GM21737 (cell line): ENCODE measurements around the gene FAM13A.
"Not testable (repeated sequence)": the region's sequence is repeated elsewhere in the genome, so short reads cannot be mapped to it uniquely, and the experiment has no call there.

Experiments used
- ATAC-seq: cut with Tn5 transposase; IDR thresholded peaks from one replicate; pipeline ENCODE4 v1.9.1; 2021; ENCODE audit warnings: mild to moderate bottlenecking, moderate library complexity; ENCODE audit not compliant: unreplicated experiment

Gene FAM13A

GRCh38 chr4:88908521-88908920 is 148.5 kb downstream of the FAM13A start:
- no peak for ATAC-seq

DNA sequence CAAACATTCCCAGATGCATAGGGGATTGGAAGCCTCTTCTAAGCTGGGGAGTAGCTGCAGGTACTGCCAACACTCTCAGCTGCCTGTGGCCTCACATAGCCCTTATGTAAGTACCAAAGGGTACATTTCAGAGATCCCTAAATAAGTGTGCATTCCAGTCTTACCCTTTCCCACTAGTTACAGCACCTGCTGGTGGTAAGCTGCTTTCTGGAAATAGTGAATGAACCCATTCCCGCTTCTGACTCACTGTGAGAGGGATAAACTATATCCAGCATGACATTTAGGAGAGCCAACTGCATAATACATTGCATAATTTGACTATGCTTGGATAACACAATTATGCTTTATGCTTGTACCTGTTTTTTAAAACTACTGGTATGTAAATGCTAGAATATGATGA is 149.0 kb downstream of the FAM13A start:
- no peak for ATAC-seq

DNA sequence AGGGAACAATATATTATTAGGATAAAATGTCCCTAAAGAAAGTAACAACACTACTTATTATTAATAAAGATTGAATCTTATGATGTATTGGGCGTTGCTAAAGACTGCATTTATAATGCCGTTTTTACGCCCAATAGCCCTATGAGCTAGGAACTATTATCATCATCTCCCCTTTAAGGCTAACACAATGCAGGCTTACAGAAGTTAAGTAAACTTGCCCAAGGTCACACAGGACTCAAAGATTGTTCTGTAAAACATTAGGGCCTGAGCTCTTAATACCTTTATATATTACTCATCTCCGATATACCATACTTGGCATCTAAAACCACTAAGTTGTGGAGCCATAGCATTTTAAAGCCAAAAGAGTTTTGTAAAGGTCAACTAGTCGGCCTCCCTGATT is 149.5 kb downstream of the FAM13A start:
- ATAC-seq = no peak

DNA sequence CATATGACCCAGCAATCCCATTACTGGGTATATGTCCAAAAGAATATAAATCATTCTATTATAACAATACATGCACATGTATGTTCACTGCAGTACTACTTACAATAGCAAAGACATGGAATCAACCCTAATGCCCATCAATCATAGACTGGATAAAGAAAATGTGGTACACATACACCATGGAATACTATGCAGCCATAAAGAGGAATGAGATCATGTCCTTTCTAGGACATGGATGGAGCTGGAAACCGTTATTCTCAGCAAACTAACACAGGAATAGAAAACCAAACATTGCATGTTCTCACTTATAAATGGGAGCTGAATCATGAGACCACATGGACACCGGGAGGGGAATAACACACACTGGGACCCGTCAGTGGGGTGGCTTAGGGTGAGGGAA is 152.7 kb downstream of the FAM13A start:
- not testable (repeated sequence) for ATAC-seq

DNA sequence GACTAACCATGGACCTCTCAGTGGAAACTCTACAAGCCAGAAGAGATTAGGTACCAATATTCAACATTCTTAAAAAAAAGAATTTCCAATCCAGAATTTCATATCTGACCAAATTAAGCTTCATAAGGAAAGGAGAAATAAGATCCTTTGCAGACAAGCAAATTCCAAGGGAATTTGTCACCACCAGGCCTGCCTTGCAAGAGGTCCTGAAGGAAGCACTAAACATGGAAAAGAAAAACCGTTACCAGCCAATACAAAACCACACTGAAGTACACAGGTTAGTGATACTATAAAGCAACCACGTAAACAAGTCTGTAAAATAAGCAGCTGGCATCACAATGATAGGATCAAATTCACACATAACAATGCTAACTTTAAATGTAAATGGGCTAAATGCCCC is 156.6 kb downstream of the FAM13A start:
- ATAC-seq = no peak

- no peak for ATAC-seq
Observed at GRCh38 chr4:88897752-88898151, 159.2 kb downstream of the FAM13A start.

DNA sequence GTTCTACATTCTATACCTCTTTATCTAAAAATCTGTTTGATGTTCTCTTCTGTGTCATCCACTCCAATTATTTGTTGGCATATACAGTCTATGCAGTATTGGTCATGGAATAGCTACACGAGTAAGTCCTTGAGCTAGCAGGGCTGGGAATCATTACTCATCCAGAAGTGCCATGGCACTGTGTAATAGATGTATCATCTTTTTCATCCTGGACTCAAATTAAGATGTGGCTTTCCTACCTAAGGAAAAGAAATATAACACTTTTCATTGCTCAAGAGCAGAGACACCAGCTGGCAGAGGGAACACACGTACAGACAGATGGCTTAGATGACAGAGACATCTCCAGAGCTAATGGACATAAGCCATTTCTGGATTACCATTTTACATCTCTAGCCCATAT is 159.8 kb downstream of the FAM13A start:
- no peak for ATAC-seq

GRCh38 chr4:88893961-88894360 is 163.0 kb downstream of the FAM13A start:
- ATAC-seq = no peak

DNA sequence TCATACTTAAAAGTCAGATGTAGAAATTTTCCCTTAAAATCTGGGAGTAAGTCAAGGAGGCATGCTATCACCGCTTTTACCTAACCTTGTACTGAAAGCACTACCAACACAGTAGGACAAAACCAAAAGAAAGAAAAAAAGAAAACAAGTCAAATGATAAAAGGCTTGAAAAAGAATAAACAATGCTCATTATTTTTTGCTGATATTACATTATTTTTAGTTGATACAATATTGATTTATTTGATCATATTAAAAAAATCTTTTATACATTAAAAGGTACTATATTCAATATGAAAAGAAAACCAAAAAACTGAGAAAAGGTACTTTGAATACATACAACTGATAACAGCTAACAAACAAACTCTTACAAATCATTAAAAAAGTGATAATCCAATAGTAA is 164.3 kb downstream of the FAM13A start:
- no peak for ATAC-seq

DNA sequence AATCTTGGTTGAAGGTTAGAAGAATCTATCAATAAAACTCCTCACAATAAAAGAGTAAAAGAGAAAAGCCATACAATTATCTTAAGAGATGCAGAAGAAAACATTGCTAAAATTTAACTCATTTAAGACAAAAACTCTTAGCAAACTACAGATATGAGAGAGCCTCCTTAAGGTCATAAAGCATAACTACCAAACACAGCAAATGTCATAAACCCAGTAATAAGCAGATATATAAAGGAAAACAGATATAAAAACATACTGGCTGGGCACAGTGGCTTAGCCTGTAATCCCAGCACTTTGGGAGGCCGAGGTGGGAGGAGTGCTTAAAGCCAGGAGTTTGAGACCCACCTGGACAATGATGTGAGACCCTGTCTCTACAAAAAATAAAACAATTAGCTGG is 165.3 kb downstream of the FAM13A start:
- ATAC-seq = no peak

GRCh38 chr4:88887409-88887808 is 169.6 kb downstream of the FAM13A start:
- not testable (repeated sequence) for ATAC-seq

- no peak for ATAC-seq
Observed at GRCh38 chr4:88881227-88881569, 175.8 kb downstream of the FAM13A start.

DNA sequence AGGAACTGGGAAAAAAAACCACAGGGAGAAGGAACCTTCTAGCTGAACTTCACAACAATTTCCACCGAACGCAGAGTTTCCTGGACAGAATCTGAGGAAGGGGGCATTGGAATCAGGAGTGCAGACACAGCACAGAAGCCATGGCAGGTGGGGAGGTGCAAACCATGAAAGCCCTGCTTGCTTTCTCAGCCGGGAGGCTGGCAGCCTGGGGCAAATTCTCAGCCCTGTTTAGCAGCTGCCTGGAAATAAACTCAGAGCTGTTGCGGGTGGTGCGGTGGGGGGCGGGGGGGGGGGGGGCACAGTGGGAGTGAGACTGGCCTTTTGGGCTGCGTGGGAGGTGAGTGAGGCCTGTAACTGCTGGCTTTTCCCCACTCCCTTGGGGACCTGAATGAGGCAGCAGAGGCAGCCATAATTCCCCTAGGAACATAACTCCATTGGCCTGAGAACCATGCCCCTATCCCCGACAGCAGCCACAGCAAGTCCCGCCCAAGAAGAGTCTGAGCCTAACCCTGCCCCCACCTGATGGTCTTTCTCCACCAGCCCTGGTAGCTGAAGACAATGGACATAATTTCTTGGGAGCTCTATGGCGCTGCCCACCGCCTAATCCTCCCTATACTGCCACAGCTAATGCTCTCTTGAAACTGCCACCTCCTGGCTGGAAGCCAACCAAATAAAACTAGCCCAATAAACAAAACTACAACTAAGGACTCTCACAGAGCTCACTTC is 176.3 kb downstream of the FAM13A start:
- ATAC-seq = no peak

- ATAC-seq = no peak
Observed at GRCh38 chr4:88879991-88880390, 177.0 kb downstream of the FAM13A start.

DNA sequence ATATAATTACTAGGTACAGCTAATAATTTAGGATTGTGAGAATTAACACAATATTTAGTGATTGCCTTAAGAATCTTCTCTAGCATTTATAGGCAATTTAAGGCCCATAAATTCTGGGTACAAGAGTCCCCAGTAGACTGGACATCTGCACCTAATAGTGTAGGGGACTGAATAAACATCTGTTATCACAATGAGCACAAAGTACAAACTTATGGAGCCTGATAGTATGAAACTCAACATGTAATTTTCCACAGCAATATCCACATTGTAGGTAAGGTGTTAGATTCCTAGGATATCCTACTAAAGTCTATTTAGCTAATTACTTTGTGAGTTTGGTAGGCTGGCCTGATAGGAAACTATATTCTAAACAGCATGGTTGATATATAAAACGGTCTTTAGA is 178.3 kb downstream of the FAM13A start:
- no peak for ATAC-seq

DNA sequence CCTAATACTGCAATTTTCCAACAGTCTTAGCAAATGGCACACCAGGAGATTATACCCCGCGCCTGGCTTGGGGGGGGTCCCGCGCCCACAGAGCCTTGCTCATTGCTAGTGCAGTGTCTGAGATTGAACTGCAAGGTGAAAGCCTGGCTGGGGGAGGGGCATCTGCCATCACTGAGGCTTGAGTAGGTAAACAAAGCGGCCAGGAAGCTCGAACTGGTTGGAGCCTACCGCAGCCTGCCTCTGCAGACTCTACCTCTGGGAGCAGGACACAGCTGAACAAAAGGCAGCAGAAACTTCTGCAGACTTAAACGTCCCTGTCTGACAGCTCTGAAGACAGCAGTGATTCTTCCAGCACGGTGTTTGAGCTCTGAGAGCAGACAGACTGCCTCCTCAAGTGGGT is 186.6 kb downstream of the FAM13A start:
- ATAC-seq = no peak

- no peak for ATAC-seq
Observed at GRCh38 chr4:88868510-88868909, 188.5 kb downstream of the FAM13A start.

DNA sequence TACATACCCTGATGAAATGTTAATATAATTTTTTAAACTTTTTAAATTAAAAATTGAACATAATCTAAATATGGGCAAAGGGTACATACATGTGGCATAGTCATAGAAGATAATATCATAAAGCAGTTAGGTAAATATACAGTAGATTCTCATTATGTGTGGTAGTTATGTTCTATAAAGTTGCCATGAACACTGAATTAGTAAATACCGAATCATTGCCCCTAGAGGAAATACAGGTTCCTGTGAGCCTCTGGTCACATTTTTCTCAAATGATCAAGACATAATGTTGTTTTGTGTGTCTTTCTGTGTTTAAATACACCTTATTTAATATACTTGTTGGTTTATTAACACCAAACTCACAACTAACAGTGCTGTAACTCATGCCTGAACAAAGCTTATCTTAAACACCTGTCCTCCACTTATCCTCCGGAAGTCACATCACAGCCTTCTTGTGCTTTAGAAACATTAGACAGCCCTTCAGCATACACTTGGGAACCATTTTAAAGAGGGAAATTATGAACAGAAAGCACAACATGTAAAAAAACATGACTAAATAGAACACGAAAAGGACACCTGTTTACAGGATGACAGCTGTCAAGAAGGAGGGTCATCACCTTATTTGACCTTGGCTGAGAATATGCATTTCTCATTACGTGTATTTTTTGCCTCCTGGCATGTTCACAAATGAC is 190.0 kb downstream of the FAM13A start:
- no peak for ATAC-seq

- ATAC-seq = no peak
Observed at GRCh38 chr4:88865466-88865865, 191.5 kb downstream of the FAM13A start.

DNA sequence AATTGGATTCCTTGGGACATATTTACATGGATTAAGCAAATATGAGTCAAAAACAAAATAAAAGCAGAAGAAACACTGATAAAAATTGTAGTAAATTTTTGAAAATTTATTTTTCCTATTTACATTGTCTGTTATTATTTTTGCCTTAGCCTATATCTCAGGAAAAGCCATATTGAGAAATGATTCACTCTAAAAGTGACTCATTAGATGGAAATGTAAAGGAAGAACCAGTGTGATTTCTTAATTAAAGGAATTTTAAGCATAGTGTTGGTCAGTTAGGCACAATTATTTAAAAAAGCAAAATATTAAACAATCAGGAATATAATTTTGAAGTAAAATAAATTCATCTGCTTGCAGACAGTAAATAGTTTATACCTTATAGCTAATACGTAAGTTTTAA is 191.9 kb downstream of the FAM13A start:
- no peak for ATAC-seq

- ATAC-seq = no peak
Observed at GRCh38 chr4:88860586-88860985, 196.4 kb downstream of the FAM13A start.

DNA sequence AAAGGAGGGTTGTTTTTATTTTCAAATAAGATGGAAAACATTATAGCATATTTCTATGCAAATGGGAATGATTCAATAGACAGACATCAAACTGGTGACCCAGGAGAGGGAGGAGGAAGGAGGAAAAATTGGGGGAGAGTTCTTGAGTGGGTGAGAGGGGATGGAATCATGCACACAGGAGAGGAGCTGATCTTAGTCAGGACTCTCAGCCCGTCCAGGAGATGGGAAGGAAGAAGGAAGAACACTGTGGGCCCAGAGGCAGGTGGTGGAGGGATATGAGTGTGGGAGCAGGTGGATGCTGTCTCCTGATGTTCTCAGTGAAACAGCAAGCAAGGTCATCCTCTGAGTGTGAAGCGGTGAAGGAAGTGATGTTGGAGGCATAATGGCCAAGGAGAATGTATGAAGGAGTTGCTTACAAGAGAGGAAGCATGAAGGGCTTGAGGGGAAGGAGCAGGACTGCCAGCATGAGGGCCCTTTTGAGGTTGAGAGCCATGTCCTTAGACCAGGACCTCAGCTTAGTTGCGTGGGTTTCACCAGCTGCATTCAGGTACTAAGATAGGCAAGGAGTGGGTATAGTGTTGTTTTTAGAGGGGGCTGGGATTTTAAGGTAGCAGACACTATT is 197.7 kb downstream of the FAM13A start:
- no peak for ATAC-seq
